Stimulated activated CD8-positive, alpha-beta memory T cell treated with anti-CD3 and anti-CD28 coated beads, Interleukin-15, amount 100 ng/mL, for 24 hours (primary cell): Measurements from ENCODE around the gene SLC43A1.

Experiments
- DNase-seq: peaks from one replicate; pipeline ENCODE4 v3.0.0-alpha.2; 2020; ENCODE audit warnings: low read depth

The SLC43A1 gene

DNA sequence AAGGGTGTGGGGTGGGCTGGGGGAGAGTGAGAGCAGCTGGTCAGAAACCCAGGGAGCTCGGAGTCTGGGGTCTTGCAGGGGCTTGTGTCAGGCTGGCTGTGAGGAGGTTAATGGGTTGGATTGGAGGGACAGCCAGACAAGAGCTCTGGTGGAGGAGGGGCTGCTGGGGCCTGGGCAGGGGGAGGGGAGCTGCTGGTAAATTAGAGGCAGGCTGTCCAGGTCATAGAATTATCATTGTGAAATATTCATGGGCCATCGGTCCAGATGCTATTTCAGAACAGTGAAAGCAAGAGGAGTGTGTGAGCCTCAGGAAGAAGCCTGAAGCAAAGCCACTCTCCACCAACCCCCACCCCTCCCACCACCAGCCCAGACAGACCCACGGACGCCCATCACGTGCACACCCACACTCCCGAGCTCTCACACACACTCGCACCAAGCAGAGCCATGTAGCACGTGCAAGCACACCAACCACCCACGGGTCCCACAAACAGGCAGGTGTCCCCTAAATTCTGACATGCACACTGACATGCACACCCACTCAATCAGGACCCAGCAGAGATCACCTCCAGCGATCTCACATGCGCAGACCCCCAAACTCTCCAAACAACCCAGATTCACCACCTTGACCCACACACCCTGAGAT, 36.4 kb downstream of the SLC43A1 start:
- no peak for DNase-seq

DNA sequence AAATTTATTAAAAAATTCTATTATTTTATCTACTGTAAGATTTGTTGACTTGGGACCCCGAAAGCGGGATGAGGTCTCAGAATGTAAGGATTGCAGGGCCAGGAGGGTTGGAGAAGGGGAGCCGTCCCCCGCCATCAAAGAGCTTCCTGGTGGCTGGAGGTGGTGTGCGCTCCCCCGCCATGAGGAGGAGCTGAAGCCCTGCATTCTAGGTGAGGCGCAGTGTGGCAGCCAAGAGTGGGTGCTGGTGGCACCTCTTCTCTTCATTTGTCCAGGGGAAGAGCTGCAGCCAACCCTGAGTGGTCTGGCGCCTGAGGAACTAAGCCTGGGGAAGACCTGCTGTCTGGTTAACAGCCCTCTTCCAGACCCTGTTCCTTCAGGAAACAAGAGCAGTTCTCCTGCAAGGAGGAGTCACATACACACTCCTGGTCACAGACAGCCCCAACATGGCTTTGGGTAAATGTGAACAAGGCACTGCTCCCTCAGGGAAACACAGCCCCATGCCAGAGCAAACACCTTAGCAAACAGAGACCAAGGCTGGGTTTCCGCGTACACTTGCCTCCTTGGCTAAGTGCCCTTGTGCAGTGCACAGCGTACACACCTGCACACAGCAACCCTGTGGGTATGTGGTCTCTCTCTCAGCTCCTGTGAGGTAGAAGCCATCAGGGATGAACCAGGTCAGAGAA, 37.9 kb downstream of the SLC43A1 start:
- no peak for DNase-seq

DNA sequence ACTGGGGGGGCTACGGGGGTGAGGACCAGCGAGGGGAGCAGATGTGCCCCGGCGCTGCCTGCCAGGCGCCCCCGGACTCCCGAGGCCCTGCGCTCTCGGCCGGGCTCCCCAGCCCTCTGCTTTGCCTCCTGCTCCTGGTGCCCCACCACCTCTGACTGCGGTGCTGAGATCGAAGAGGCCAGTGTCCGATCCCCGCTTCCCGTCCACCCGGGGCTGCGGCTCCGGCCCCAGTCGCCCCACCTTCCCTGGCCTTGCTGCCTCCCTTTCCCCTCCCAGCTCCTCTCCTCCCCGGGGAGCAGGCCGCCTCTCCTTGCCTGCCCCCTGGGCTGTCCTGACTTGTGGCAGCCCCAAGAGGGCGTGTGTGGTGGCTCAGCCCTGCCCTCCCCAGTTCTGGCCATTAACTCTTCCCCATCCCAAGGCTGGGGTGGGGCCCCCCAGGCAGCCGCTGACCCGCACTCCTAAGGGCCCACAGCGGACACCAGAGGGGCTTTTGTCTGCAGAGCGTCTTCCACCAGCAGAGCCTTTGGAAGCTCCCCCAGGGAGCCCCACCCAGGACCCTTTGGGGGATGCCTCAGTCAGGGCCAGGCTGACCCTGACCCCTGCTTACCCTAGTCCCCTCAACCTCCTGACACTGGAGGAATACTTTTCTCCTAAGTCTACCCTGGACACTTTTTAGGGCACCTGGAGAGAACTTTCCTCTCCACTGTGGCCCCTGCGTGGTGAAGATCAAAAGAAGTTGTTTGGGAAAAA, 38.6 kb downstream of the SLC43A1 start:
- no peak for DNase-seq

DNA sequence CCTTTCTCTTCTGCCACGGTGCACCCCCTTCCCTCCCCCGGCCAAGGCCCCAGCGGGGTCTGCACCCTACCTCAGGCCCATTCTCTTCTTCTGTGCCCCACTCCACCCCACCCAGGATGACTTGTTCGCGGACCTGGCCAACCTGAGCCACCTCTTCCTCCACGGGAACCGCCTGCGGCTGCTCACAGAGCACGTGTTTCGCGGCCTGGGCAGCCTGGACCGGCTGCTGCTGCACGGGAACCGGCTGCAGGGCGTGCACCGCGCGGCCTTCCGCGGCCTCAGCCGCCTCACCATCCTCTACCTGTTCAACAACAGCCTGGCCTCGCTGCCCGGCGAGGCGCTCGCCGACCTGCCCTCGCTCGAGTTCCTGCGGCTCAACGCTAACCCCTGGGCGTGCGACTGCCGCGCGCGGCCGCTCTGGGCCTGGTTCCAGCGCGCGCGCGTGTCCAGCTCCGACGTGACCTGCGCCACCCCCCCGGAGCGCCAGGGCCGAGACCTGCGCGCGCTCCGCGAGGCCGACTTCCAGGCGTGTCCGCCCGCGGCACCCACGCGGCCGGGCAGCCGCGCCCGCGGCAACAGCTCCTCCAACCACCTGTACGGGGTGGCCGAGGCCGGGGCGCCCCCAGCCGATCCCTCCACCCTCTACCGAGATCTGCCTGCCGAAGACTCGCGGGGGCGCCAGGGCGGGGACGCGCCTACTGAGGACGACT, 39.3 kb downstream of the SLC43A1 start:
- DNase-seq = no peak

DNA sequence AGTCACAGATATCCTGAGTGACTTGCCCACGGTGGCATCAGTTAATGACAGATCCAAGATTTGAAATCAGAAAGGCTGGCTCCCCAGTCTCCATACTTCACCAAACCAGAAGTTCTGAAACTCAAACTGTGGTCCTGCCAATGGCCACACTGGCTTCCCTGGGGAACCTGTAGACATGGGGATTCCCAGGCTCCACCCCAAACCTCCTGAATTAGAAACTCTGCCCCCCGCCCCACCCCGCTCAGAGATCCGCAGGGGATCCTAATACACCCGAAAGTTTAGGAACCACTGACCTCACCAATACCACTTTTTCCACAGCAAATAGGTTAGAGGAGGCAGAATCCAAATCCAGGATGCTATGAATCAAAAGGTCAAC, 39.8 kb downstream of the SLC43A1 start:
- DNase-seq = no peak

DNA sequence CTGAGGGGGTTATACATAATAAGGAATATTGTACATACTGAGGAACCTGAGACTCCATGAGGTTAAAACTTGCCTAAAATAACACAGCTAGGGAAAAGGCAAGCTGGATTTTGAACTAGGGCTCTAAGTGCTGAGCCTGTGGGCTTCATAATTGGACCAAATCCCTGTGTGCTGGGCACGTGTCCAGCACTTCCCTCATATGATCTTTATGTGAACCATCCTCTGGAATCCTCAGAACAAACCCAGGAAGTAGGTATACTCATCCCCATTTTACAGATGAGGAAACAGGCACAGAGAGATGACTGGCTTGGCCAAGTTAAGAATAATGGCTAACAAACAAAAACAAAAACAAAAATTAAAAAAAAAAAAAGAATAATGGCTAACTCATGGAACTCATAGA, 40.3 kb downstream of the SLC43A1 start:
- DNase-seq = no peak

DNA sequence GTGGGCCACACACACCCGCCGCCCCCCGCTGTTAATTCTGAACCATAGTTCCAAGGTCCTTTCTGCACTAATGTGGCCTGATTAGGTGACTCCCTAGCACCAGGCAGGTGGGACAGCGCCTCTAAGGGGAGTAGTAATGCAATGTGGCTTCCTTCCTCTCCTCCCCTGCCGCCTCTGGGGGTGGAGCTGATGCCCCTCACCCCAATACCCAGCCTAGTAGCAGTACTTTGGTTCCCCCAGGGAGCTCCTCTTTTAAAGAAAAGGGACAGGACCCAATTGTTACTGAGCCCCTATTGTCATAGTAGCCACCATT, 40.7 kb downstream of the SLC43A1 start:
- no peak for DNase-seq

DNA sequence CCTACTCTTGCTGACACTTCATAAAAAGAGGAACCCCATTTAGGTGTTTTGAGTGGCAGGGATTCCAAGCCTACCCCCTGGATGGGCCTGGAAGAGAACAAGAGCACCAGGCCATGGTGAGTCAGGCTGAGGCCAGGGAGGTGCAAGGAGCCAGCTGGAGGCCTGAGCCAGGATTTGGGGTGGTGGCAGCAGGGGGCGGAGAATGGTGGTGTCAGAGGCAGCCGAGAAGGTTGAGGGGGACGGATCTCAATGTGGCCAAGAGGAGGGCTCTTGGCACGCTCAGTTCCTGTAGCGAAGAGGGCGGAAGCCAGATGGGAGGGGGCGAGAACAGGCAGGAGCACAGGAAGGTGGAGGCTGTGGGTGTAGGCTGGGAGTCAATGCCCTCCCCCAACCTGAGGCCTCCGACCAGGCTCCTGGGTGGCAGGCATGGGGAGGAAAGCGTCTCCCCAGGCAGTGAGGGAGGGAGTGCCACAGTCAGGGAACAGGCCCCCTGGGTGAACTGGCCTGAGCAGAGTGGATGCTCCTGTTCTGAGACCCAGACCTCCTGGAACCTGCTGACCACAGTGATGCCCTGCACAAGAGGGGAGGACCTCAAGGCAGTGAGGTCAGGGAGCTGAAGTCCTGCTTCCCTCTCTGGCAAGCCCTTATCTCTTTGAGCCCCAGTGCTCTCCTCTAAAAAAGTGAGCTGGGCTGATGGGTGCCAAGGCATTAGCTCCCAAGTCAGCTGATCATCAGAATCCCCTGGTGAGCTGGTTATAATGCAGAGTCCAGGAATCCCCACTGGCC, 41.3 kb downstream of the SLC43A1 start:
- DNase-seq = no peak

DNA sequence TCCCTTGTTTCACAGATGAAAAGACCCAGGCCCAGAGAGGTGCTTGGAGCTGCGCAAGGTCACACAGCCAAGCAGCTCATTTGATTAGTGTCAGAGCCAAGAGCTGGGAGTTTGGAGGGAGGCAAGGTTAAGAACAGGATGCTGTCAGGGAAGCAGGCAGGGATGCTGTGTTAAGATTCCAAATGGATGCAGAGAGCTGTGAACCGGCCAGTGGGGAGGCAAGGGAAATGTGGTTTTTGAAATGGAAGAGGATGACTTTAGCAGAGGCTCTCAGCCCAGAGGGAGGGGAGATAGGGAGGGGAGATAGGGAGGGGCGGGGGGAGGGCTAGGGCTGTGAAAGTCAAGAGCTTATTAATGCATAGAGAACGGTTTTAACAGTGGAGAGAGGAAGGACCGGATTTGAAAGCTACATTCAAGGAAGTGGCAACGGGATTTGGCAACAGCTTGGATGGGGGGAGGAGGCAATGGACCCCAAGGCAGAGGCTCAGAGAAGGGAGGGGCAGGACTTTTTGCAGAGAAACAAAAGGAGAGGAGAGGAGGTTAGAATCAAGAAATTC, 42.1 kb downstream of the SLC43A1 start:
- DNase-seq = no peak

DNA sequence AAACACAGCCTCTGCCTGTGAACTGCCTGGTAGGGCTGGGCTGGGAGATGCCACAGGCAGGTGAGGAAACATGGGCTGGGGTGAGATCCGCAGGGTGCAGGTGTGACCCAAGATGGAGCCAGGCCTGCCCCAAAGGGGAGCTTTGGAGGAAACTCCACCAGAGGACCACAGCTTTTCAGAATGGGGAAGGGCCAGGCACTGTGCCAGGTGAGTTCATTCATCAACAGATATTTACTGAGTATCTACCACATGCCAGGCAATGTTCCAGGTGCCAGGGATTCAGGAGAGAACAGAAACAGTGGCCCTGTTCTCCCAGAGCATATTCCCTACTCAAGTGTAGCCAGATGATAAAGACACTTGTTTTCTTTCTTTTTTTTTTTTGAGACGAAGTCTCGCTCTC, 44.0 kb downstream of the SLC43A1 start:
- no peak for DNase-seq

DNA sequence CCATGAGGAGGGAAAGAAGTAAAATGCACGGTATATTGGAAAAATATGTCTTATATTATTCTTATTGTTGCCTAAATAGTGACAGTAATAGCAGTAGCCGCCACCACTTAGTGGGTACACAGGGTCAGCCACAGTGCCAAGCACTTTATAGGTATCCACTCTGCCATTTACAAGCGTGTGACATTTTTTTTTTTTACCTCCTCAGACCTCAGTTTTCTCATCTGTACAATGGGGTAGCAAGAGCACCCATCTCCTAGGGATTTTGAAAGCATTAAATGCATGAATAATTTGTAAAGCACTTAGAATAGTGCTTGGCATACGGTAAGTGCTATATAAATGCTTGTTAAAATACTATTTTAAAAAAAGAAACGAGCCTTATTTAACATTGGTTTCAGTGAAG, 46.2 kb downstream of the SLC43A1 start:
- no peak for DNase-seq

DNA sequence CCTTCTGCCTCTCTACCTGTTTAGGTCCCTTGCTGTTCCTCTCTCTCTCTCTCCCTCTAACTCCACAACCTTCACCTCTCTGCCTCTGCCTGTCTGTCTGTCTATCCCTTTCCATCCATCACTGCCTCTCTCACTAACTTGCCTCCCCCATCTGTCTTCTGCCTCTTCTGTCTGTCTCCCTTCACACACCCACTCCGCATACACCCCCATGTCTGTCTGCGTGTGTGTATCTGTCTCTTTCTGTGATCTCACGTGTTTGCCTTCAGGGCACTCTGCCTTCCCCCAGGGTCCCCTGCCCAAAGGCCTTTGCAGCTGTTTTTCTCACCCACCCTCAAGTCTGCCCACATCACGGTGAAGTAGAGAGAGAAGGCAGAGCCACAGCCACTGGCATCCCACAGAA, 47.2 kb downstream of the SLC43A1 start:
- DNase-seq = no peak

DNA sequence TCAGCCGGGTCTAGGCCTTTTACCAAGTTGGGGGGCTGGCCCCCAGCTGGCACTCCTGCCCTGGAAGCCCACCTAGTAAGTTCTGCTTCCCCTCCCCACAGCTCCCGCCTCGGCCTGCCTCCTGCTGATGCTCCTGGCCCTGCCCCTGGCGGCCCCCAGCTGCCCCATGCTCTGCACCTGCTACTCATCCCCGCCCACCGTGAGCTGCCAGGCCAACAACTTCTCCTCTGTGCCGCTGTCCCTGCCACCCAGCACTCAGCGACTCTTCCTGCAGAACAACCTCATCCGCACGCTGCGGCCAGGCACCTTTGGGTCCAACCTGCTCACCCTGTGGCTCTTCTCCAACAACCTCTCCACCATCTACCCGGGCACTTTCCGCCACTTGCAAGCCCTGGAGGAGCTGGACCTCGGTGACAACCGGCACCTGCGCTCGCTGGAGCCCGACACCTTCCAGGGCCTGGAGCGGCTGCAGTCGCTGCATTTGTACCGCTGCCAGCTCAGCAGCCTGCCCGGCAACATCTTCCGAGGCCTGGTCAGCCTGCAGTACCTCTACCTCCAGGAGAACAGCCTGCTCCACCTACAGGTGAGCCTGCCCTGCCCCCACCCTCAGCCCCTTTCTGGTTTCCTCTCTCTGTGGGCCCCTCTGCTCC, 47.9 kb downstream of the SLC43A1 start:
- no peak for DNase-seq

DNA sequence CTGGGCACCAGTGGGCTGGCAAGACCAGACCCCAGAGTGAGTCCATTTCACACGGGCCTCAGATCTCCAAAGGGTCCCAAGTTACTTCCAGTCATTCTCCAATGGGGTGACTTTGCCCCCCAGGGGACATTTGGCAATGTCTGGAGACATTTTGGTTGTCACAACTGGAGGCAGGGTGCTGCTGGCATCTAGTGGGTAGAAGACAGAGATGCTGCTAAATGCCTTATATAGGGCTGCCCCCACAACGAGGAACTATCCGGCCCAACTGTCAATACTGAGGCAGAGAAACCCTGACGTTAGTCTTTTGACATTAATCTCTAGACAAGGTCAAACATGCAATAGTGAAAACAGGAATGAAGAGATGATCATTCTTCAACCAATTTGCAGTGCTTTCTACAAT, 48.8 kb downstream of the SLC43A1 start:
- DNase-seq = no peak

DNA sequence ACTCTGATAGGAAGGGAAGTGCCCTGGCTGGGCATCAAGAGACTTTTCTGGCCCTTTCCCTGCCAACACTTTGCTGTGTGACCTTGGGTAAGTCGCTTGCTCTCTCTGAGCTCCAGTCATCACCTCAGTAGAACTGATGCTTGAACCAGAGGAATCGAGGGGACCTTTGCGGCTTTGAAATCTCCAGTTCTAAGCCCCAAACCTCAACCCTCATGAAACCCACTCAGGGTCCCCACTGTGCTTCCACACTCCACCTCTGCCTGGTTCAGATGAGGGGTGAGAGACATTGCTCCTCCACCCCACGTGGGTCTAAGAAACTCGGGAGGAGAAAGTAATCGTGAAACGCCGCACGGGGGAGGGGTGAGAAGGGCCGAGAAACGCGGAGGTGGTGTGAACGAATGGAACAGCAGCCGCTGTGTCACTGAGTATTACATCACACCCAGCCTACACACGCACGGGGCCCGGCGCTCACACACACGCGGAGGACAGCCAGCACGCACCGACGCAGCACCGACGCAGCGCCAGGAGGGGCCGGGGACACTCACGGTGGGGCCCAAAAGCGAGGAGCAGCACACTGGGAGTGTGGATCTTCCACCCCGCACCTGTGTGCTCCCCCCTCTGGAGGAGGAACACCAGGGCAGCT, 50.8 kb downstream of the SLC43A1 start:
- no peak for DNase-seq

DNA sequence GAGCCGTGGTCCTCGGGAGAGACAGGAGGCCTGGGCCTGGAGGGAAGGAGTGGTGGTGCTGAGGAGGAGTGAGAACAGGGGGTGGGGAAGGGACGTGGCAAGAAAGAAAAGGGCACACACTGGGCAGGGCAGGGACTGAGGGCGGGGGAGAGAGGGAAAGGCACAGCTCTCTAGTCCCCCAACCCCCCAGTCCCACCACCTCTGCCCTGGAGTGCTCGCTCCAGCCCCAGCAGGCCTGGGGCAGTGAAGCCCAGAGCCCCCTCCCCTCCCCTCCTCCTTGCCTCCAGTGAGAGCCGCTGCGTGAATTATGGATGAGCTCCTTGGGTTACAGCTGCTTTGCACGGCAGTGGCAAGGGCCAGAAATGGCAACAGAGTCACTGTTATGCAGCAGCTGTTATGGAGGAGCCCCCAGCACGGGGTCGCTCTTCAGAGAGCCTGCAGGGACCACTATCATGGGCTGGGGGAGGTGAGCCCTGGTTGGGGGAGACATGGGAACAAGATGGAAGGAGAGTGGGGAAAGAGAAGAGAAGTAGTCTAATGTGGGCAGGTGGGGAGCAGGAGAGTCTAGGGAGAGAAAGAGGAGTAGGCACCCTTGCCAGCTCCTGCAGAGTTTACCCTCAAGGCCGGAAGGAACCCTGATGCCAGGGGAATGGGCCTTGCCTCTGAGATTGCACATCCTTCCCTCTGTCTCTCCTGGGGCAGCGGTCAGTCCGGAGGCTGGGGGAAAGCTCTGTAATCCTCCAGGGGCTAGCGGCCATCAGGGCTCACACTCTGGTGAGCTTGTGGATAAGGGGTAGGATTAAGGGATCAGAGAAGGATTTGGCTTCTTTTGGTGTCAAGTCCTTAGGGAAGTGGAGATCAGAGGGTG, 51.6 kb downstream of the SLC43A1 start:
- DNase-seq = no peak

DNA sequence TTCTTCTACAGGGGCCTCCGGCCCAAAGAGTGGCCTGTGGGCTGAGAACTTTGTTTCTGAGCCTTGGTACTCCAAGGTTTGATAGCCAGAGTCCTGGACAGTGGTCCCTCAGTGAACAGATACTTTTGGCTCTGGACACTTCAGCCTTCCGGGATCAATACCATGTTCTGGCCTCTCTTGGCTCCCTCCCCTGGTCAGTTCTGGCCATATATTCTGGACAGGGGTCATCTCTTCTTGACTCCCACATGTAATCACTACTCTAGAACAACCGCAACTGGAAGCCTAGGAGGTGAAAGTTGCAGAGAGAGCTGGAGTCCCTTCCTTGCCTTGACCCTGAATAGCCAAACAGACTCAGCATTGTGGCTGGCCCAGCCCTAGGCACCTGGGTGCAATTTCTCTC, 52.9 kb downstream of the SLC43A1 start:
- DNase-seq = no peak

DNA sequence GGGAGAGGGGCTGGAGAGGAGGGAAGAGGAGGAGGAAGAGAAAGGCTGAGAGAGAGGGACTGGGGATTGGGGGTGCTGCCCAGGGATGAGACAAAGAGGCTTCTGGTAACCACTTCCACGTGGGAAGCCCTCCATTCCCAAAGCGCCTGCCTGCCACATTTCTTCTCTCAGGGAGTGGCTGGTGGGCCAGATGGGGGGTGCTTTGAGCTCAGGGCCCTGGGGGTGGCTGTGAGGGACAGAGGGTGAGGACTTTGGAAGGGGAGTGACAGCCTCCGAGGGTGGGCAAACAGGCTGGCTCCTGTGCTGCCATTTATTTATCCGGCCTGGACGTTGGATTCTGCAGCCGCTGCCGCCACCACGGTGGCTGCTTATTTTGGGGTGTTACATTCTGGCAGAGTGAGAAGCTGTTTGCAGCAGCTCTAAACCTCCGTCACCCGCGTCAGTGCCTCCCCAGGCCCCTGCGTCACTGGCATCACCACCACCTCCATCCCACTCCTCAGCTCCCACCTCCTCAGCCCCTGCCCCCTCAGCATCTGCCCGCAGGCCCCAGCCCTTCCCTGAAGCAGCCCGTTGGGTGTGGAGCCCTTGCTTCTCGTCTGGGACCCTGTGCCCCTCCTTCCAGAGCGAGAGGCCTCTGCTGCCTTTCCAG, 53.5 kb downstream of the SLC43A1 start:
- DNase-seq = no peak
